Upper lobe of left lung (tissue), 4 donors: ENCODE measurements around the gene ZNF318.

Experiments
- EP300 ChIP-seq, 4 donors: sonication (generic); formaldehyde crosslinking; IDR thresholded peaks; one replicate each; pipeline ENCODE4 v1.5.1; 2017; ENCODE audit warnings: antibody characterized with exemption in 4 of 4, control low read depth in 2 of 4
- POLR2A ChIP-seq, 4 donors: fragments of 450-650 bp; IDR thresholded peaks; one replicate each; pipeline ENCODE4 v1.5.1; 2016 to 2017; ENCODE audit warnings: antibody characterized with exemption in 4 of 4, mild to moderate bottlenecking in 2 of 4
- POLR2AphosphoS5 ChIP-seq, 2 donors: sonication (generic); formaldehyde crosslinking; IDR thresholded peaks; one replicate each; pipeline ENCODE4 v1.5.1; 2017; ENCODE audit warnings: antibody characterized with exemption in 2 of 2
- TF ChIP-seq, protein P1 (sequence below), 6 experiments: fragments of 450-650 bp in 4 of 6; fragments of 200-600 bp in 2 of 6; sonication (generic) in 2 of 6; IDR thresholded peaks; one replicate each; pipeline ENCODE4 v1.5.1; 2016 to 2019; ENCODE audit warnings: antibody characterized with exemption in 6 of 6

GRCh38 chr6:43338243-43338642 is 31.2 kb downstream of the ZNF318 start:
- TF ChIP-seq POLR2A (IDR thresholded peaks at IDR 0.05) (no peak), EP300 (IDR thresholded peaks at IDR 0.05) (no peak), POLR2AphosphoS5 (IDR thresholded peaks at IDR 0.05) (no peak)
- TF ChIP-seq, protein P1, sequence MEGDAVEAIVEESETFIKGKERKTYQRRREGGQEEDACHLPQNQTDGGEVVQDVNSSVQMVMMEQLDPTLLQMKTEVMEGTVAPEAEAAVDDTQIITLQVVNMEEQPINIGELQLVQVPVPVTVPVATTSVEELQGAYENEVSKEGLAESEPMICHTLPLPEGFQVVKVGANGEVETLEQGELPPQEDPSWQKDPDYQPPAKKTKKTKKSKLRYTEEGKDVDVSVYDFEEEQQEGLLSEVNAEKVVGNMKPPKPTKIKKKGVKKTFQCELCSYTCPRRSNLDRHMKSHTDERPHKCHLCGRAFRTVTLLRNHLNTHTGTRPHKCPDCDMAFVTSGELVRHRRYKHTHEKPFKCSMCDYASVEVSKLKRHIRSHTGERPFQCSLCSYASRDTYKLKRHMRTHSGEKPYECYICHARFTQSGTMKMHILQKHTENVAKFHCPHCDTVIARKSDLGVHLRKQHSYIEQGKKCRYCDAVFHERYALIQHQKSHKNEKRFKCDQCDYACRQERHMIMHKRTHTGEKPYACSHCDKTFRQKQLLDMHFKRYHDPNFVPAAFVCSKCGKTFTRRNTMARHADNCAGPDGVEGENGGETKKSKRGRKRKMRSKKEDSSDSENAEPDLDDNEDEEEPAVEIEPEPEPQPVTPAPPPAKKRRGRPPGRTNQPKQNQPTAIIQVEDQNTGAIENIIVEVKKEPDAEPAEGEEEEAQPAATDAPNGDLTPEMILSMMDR (IDR thresholded peaks at IDR 0.05): no peak
